ENCODE data around the gene TMEM80. TPM values are rescaled to one million over a fixed set of nuclear protein-coding genes. Genes with fewer than 3 reads are reported as not detected.

Gene TMEM80
- total and polyA plus RNA-seq, 2 of the 4 experiments (the other 2 are of a cell fraction) = 5.6 to 21.7 TPM

- Histone ChIP-seq H2BK15ac (ENCODE audit: low read depth, low read length) (no peak overlapping the region), H3K4ac (ENCODE audit: low read depth, low read length) (peak overlapping the region; percentile 60), H2AK5ac (ENCODE audit: low read depth, low read length) (peak overlapping the region; percentile 56; the same call in 1 of the 2 replicates), H3K18ac (ENCODE audit: low read depth, low read length) (0 out of 2 replicates have a peak overlapping the region, but pooled peaks have one; percentile 2), H3K27me3 (ENCODE audit: control insufficient read depth, insufficient read depth, low read length) (no peaks in the 10 kb centered on the region), H3K9me1 (ENCODE audit: insufficient read depth, low read length) (peaks cover 17% of the 10 kb centered on the region), H3K14ac (replicated peaks; ENCODE audit: low read depth, low read length) (no peak overlapping the region; the same call in 1 of the 2 replicates), H3K9ac (ENCODE audit: low read depth, low read length) (0 out of 2 replicates have a peak overlapping the region, but pooled peaks have one; percentile 54), H4K8ac (ENCODE audit: low read depth in 2 of 2, low read length in 2 of 2) (peak overlapping the region in 1 of 2 experiments; percentile 34; a peak in 1 of 4 replicates), H3K79me1 (ENCODE audit: low read depth in 1 of 2, low read length in 2 of 2) (peaks cover 24 to 56% of the 10 kb centered on the region in 2 experiments), H3K4me1 (ENCODE audit: control insufficient read depth, insufficient read depth, low read length) (peaks cover 26% of the 10 kb centered on the region), H4K5ac (ENCODE audit: low read depth, low read length) (no peak overlapping the region), H3K4me2 (ENCODE audit: low read depth, low read length) (no peak overlapping the region), H3K23ac (ENCODE audit: low read depth, low read length) (0 out of 2 replicates have a peak overlapping the region, but pooled peaks have one; percentile 25), H2BK20ac (ENCODE audit: low read depth, low read length) (0 out of 2 replicates have a peak overlapping the region, but pooled peaks have one; percentile 26), H2BK120ac (ENCODE audit: low read depth, low read length) (peak overlapping the region; percentile 16; the same call in 1 of the 2 replicates), H3K4me3 (ENCODE audit: insufficient read depth, low read depth, low read length) (no peak overlapping the region), H4K91ac (ENCODE audit: insufficient read depth, low read depth, low read length) (peak overlapping the region; percentile 47; the same call in 1 of the 2 replicates), H2AFZ (replicated peaks; ENCODE audit: low read length, poor library complexity) (no peak overlapping the region), H3K56ac (ENCODE audit: extremely low read depth, insufficient read depth, low read length) (no peak overlapping the region), H2AK9ac (replicated peaks; ENCODE audit: low read depth, low read length, poor library complexity) (no peak overlapping the region), H3K9me3 (ENCODE audit: control insufficient read depth, insufficient read depth, low read length) (no peaks in the 10 kb centered on the region), H4K20me1 (ENCODE audit: insufficient read depth, low read length) (peaks cover 24% of the 10 kb centered on the region), H2BK5ac (ENCODE audit: low read depth, low read length, poor library complexity, severe bottlenecking) (peak overlapping the region; percentile 71), H3K27ac (ENCODE audit: insufficient read depth, low read length) (peak overlapping the region; percentile 86; the same call in 1 of the 2 replicates), H3K36me3 (ENCODE audit: control insufficient read depth, insufficient read depth, low read length) (peaks cover 16% of the 10 kb centered on the region; the same call in 1 of the 2 replicates)
- BruUV-seq (replicated peaks) = no TSS peak
- WGBS, 2 experiments (ENCODE audit: extremely low coverage in 2 of 2, insufficient read length in 1 of 2) = no CpG with 5 or more reads among the region's 7 CpGs
- dilution Hi-C loops (cut with HindIII; ENCODE audit: low sequenced_read_pairs, unreplicated experiment) = no loop called here
- in situ Hi-C loops (cut with MboI; ENCODE audit: low sequenced_read_pairs) = no loop called here
- ChIA-PET CTCF (interaction anchor here (0.5 kb wide), 1 partner anchor 69 kb away, joined by 3 read pairs; no protein-coding TSS in a partner anchor), POLR2A (ENCODE audit: unreplicated experiment) (no interaction called here)
- ATAC-seq (ENCODE audit: low read depth) (no peak), DNase-seq (no peak)
- no peak for TF ChIP-seq POLR2A (IDR thresholded peaks at IDR 0.05; ENCODE audit: low read depth, low read length)
- peak; percentile 66 for TF ChIP-seq CEBPB (IDR thresholded peaks at IDR 0.05; ENCODE audit: low read depth, low read length)
- intact Hi-C loops (cut with micrococcal nuclease) = no loop called here
Observed at GRCh38 chr11:699116-699508, 3.5 kb downstream of the TMEM80 start.
